ENCODE measurements around the gene TMEM201.
A peak's percentile ranks its signal among the peaks of the same experiment; 100 is the strongest.
"Not testable (repeated sequence)": the region's sequence is repeated elsewhere in the genome, so short reads cannot be mapped to it uniquely, and the experiment has no call there.

TMEM201 gene, protein sequence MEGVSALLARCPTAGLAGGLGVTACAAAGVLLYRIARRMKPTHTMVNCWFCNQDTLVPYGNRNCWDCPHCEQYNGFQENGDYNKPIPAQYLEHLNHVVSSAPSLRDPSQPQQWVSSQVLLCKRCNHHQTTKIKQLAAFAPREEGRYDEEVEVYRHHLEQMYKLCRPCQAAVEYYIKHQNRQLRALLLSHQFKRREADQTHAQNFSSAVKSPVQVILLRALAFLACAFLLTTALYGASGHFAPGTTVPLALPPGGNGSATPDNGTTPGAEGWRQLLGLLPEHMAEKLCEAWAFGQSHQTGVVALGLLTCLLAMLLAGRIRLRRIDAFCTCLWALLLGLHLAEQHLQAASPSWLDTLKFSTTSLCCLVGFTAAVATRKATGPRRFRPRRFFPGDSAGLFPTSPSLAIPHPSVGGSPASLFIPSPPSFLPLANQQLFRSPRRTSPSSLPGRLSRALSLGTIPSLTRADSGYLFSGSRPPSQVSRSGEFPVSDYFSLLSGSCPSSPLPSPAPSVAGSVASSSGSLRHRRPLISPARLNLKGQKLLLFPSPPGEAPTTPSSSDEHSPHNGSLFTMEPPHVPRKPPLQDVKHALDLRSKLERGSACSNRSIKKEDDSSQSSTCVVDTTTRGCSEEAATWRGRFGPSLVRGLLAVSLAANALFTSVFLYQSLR

GRCh38 chr1:9588551-9589143, at the start of gene TMEM201:
Gene TMEM201, plus strand, starts transcription at chr1:9588911. Its CDS starts 20 bp downstream, at chr1:9588931.
- peak within 1 kb of the TSS; percentile 79 for H3K4me3 ChIP-seq (ENCODE audit: low read depth, low read length)

- H3K4me3 ChIP-seq (ENCODE audit: low read depth, low read length): peak within 1 kb of the TSS; percentile 80
Observed at GRCh38 chr1:9539165-9539828, 49.4 kb upstream of the TMEM201 start, which contains the start of gene SLC25A33. Gene SLC25A33, plus strand, starts transcription at chr1:9539465. Its CDS starts 227 bp downstream, at chr1:9539692.

GRCh38 chr1:9539829-9540550, 48.7 kb upstream of the TMEM201 start:
- H3K4me3 ChIP-seq (ENCODE audit: low read depth, low read length): peak overlapping the region; percentile 80

- H3K4me3 ChIP-seq (ENCODE audit: low read depth, low read length): no peak overlapping the region
Observed at GRCh38 chr1:9542430-9542829, 46.3 kb upstream of the TMEM201 start.

GRCh38 chr1:9544926-9545325, 43.8 kb upstream of the TMEM201 start:
- H3K4me3 ChIP-seq (ENCODE audit: low read depth, low read length): no peak overlapping the region

- H3K4me3 ChIP-seq (ENCODE audit: low read depth, low read length): no peak overlapping the region
Observed at GRCh38 chr1:9549955-9550546, 38.7 kb upstream of the TMEM201 start.

- no peak overlapping the region for H3K4me3 ChIP-seq (ENCODE audit: low read depth, low read length)
Observed at GRCh38 chr1:9551984-9552383, 36.7 kb upstream of the TMEM201 start.

DNA sequence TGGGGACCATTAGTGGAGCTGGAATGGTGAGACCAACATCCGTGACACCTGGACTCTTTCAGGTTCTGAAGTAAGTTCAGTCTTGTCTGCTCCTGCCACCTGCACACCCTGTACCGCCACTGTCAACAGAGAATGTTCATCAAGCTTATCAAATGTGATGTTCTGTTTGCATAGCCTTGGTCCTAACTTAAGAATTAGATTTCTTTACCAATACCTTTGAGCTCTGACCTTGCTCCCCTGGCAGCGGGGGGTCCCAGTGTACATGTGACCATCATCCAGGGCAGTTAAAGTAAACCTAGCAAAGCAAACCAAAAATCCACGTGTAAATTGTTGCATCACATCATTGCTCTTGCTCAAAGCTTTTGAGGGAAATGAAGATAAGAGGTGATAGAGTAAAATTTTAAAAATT, 35.0 kb upstream of the TMEM201 start:
- H3K4me3 ChIP-seq (ENCODE audit: low read depth, low read length): no peak overlapping the region

GRCh38 chr1:9555942-9556341, 32.8 kb upstream of the TMEM201 start:
- H3K4me3 ChIP-seq (ENCODE audit: low read depth, low read length): no peak overlapping the region

DNA sequence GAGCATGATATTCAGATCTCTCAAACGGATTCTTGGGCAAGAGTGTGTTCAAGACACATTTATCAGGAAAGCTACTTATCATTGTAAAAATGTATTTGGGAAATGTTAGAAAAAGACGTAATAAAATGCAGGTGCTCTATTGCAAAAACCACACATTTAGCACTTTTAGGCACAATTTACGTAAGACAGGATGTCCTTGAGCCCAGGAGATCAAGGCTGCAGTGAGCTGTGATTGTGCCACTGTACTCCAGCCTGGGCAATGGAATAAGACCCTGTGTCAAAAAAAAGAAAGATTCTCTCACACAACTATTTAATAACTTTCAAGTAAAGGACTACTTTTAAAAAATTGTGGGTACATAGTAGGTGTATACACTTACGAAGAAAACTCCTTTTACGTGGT, 31.1 kb upstream of the TMEM201 start:
- H3K4me3 ChIP-seq (ENCODE audit: low read depth, low read length): no peak overlapping the region

- no peak overlapping the region for H3K4me3 ChIP-seq (ENCODE audit: low read depth, low read length)
Observed at GRCh38 chr1:9558271-9558945, 30.3 kb upstream of the TMEM201 start.

GRCh38 chr1:9558946-9559545, 29.7 kb upstream of the TMEM201 start:
- H3K4me3 ChIP-seq (ENCODE audit: low read depth, low read length): no peak overlapping the region

GRCh38 chr1:9559673-9560072, 29.0 kb upstream of the TMEM201 start:
- H3K4me3 ChIP-seq (ENCODE audit: low read depth, low read length): no peak overlapping the region

DNA sequence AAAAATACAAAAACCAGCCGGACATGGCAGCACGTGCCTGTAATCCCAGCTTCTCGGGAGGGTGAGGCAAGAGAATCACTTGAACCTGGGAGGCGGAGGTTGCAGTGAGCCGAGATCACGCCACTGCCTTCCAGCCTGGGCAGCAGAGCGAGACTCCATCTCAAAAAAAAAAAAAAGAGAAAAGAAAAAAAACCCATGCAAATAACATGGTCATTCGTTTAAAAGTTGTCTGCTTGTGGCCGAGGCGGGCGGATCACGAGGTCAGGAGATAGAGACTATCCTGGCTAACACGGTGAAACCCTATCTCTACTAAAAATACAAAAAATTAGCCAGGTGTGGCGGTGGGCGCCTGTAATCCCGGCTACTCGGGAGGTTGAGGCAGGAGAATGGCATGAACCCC, 28.6 kb upstream of the TMEM201 start:
- H3K4me3 ChIP-seq (ENCODE audit: low read depth, low read length): not testable (repeated sequence)

DNA sequence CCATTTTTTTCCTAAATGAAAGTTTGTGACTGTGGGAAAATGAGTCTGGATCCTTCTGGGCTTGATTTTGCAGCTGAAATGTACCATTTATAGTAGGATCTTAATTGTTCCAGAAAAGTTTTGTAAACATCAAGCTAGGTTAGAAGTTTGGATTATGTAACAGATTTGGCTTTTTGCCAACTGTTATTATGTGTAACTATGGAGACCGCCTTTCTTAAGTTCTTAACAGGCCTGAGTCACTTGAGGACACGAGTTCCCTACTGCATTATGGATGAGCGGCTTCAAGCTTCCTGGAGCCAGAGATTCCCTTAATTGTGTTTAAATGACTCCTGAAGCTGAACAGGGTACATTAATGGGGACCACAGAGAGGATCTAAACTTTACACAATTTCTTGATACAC, 27.3 kb upstream of the TMEM201 start:
- H3K4me3 ChIP-seq (ENCODE audit: low read depth, low read length): no peak overlapping the region

DNA sequence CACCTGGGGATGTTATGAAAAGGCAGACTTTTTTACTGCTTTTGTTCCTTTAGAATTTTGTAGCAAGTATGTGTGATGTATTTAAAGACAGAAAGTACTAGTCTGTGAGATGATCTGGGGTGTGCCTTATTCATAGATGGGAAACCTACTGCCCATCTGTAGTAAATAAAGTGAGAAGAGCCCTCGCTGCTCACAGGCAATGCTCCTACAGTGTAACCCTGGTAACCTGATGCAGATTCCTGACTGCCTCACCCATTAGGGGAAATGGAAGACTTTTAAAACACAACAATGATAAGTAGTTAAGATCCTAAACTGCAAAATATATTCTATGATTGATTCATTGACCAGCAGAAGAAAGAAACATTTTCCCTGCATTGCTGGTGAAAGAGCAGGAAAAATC, 19.4 kb upstream of the TMEM201 start:
- no peak overlapping the region for H3K4me3 ChIP-seq (ENCODE audit: low read depth, low read length)

GRCh38 chr1:9570886-9571529, 17.7 kb upstream of the TMEM201 start:
- H3K4me3 ChIP-seq (ENCODE audit: low read depth, low read length): not testable (repeated sequence)

GRCh38 chr1:9573723-9574122, 15.0 kb upstream of the TMEM201 start:
- H3K4me3 ChIP-seq (ENCODE audit: low read depth, low read length): no peak overlapping the region

- H3K4me3 ChIP-seq (ENCODE audit: low read depth, low read length): no peak overlapping the region
Observed at GRCh38 chr1:9575486-9575885, 13.2 kb upstream of the TMEM201 start.

All from iPS-11a (cell line).